ENCODE results near the gene RAD18. TPM values are rescaled to one million over a fixed set of nuclear protein-coding genes. Genes with fewer than 3 reads are reported as not detected.

RAD18 gene
- total RNA-seq, 1 donor from 2014 or later = 7.6 TPM

DNA sequence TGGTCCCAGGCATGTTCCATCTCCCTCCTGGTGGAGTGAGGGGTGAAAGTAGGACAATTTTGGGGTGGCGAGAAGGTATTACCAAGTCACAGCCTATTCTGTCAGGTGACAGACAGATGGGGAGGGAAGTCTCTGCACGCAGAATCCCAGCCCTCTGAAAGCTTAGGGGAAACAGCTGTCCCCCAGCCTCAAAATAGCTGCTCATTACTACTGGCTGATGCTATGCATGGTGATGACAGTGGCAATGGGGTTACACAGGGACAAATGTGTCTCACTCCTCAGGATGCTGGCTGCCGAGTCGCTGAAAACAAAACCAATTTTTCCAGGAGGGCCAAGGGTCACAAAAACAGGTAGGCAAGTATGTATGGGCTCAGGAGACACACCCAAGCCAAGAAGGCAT, 125.0 kb downstream of the RAD18 start:
- no peak for DNase-seq (ENCODE audit: low read depth)
- TF ChIP-seq, protein P1, sequence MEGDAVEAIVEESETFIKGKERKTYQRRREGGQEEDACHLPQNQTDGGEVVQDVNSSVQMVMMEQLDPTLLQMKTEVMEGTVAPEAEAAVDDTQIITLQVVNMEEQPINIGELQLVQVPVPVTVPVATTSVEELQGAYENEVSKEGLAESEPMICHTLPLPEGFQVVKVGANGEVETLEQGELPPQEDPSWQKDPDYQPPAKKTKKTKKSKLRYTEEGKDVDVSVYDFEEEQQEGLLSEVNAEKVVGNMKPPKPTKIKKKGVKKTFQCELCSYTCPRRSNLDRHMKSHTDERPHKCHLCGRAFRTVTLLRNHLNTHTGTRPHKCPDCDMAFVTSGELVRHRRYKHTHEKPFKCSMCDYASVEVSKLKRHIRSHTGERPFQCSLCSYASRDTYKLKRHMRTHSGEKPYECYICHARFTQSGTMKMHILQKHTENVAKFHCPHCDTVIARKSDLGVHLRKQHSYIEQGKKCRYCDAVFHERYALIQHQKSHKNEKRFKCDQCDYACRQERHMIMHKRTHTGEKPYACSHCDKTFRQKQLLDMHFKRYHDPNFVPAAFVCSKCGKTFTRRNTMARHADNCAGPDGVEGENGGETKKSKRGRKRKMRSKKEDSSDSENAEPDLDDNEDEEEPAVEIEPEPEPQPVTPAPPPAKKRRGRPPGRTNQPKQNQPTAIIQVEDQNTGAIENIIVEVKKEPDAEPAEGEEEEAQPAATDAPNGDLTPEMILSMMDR (IDR thresholded peaks at IDR 0.05; ENCODE audit: insufficient read depth, low read length, poor library complexity, severe bottlenecking) = no peak
- H3K27me3 ChIP-seq (ENCODE audit: control insufficient read depth, insufficient read depth, low read length) = no peaks in the 10 kb centered on the region
- no peaks in the 10 kb centered on the region for H3K36me3 ChIP-seq (ENCODE audit: control insufficient read depth, insufficient read depth, low read length)
- H3K4me3 ChIP-seq (ENCODE audit: low read depth, low read length) = no peak overlapping the region

DNA sequence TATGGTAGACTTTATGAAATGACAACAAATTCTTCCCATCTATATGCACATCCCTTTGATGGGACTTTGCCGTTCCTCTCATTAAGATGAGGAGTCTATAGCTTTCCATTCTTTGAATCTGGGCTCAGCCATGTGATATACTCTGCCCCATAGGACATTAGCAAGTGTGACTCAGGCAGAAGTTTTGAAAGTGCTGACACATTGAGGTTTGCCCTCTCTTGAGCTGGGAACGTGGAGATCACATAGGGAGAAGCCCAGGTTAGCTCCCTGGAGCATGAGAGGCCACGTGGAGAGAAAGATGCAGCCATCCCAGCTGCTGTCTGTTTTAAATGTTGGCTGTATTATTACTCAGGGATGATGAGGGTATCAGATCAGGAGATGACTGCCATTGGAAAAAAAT, 126.1 kb downstream of the RAD18 start:
- Histone ChIP-seq H3K4me3 (ENCODE audit: low read depth, low read length) (no peak overlapping the region), H3K36me3 (ENCODE audit: control insufficient read depth, insufficient read depth, low read length) (no peaks in the 10 kb centered on the region), H3K27me3 (ENCODE audit: control insufficient read depth, insufficient read depth, low read length) (no peaks in the 10 kb centered on the region)
- TF ChIP-seq, protein P1 (IDR thresholded peaks at IDR 0.05; ENCODE audit: insufficient read depth, low read length, poor library complexity, severe bottlenecking) = no peak
- DNase-seq (ENCODE audit: low read depth) = no peak

DNA sequence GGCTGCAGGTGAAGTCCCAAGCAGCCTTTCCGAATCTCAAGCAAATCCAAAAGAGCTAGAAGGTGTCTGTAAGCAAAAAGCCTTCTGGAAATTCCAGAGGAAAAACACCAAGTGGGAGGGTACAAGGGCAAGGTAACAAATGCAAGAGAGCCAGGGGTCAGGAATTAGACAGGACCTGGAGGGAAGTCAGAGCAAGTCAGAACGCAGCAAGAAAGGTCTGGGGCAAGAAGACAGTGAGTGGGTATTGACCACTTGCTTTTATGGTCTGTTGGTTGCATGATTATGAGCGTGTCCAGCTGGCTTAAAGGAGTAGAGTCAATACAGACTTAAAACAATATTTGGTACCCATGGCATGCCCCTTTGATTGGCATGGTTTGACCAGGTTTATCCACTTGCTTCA, 127.2 kb downstream of the RAD18 start:
- Histone ChIP-seq H3K36me3 (ENCODE audit: control insufficient read depth, insufficient read depth, low read length) (no peaks in the 10 kb centered on the region), H3K27me3 (ENCODE audit: control insufficient read depth, insufficient read depth, low read length) (no peaks in the 10 kb centered on the region), H3K4me3 (ENCODE audit: low read depth, low read length) (no peak overlapping the region)
- no peak for DNase-seq (ENCODE audit: low read depth)
- TF ChIP-seq, protein P1 (IDR thresholded peaks at IDR 0.05; ENCODE audit: insufficient read depth, low read length, poor library complexity, severe bottlenecking) = no peak

DNA sequence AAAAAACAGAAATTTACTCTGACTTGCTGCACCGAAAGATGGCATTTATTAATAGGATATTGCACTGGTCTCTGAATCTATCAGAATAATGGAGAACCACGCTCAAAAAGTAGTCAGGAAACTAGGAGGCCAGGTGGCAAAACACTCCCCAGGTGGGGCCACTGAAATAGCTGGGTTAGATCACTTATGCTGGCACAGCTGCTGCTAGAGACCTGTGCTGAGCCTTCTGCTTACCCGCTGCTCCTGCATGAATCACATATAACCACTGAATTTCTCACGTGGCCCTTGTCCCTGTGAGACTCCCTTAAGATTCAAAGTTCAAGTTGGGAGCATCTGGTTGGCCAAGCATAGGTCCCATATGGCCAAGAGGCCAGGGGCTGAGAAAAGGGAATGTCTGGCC, 127.9 kb downstream of the RAD18 start:
- Histone ChIP-seq H3K27me3 (ENCODE audit: control insufficient read depth, insufficient read depth, low read length) (no peaks in the 10 kb centered on the region), H3K36me3 (ENCODE audit: control insufficient read depth, insufficient read depth, low read length) (no peaks in the 10 kb centered on the region), H3K4me3 (ENCODE audit: low read depth, low read length) (no peak overlapping the region)
- TF ChIP-seq, protein P1 (IDR thresholded peaks at IDR 0.05; ENCODE audit: insufficient read depth, low read length, poor library complexity, severe bottlenecking) = no peak
- DNase-seq (ENCODE audit: low read depth) = no peak

DNA sequence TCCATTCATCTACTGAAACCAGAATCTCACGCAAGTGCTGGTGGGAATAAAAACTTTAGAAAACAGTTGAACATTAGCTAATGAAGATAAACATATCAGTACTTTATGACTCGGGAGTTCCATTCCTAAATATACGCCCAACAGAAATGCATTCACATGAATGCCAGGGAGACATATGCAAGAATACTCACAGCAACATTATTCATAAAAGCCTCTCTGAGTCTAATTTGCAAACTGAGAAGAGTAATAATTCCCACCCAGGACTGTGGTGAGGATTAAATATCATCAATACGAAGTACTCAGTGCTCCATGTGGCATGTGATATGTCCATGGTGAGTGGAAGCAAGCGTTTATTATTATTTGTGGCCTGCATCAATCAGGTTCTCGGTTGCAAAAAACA, 128.3 kb downstream of the RAD18 start:
- TF ChIP-seq, protein P1 (IDR thresholded peaks at IDR 0.05; ENCODE audit: insufficient read depth, low read length, poor library complexity, severe bottlenecking) = no peak
- Histone ChIP-seq H3K27me3 (ENCODE audit: control insufficient read depth, insufficient read depth, low read length) (no peaks in the 10 kb centered on the region), H3K4me3 (ENCODE audit: low read depth, low read length) (no peak overlapping the region), H3K36me3 (ENCODE audit: control insufficient read depth, insufficient read depth, low read length) (no peaks in the 10 kb centered on the region)
- no peak for DNase-seq (ENCODE audit: low read depth)

DNA sequence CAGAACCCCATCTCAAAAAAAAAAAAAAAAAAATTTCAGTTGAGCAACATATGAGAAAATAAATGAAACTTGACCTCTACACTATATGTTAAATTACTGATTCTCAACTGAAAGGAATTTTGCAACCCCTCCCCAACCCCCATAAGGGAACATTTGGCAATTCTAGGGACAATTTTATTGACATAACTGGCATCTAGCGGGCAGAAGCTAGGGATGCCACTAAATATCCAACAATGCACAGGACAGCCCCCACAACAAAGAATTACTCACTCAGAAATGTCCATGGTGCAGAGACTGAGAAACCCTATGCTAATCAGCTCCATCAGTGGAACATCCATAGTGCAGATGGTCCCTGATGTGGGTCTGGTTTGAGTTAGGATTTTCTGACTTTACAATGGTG, 135.6 kb downstream of the RAD18 start:
- Histone ChIP-seq H3K27me3 (ENCODE audit: control insufficient read depth, insufficient read depth, low read length) (no peaks in the 10 kb centered on the region), H3K4me3 (ENCODE audit: low read depth, low read length) (no peak overlapping the region), H3K36me3 (ENCODE audit: control insufficient read depth, insufficient read depth, low read length) (no peaks in the 10 kb centered on the region)
- TF ChIP-seq, protein P1 (IDR thresholded peaks at IDR 0.05; ENCODE audit: insufficient read depth, low read length, poor library complexity, severe bottlenecking) = no peak
- no peak for DNase-seq (ENCODE audit: low read depth)

All from kidney epithelial cell (primary cell).